HUES48 (cell line): ENCODE results near the gene HTR4.
"Not testable (repeated sequence)": the region's sequence is repeated elsewhere in the genome, so short reads cannot be mapped to it uniquely, and the experiment has no call there.

Source experiments
- H3K27ac ChIP-seq: one replicate; pipeline ENCODE4 v1.7.0; 2013; ENCODE audit warnings: low read depth, low read length, inconsistent platforms
- H3K27me3 ChIP-seq: 2 replicates; pipeline ENCODE4 v1.6.1; 2013; ENCODE audit warnings: mild to moderate bottlenecking, low read length; ENCODE audit not compliant: control insufficient read depth, insufficient read depth
- H3K36me3 ChIP-seq: 2 replicates; pipeline ENCODE4 v1.6.1; 2013; ENCODE audit warnings: low read length; ENCODE audit not compliant: control insufficient read depth, insufficient read depth
- H3K4me1 ChIP-seq: 2 replicates; pipeline ENCODE4 v1.6.1; 2013; ENCODE audit warnings: mild to moderate bottlenecking, low read length; ENCODE audit not compliant: control insufficient read depth, insufficient read depth
- H3K4me3 ChIP-seq: 2 replicates; pipeline ENCODE4 v1.5.1; 2013; ENCODE audit warnings: mild to moderate bottlenecking, low read depth, low read length
- H3K9ac ChIP-seq: 2 replicates; pipeline ENCODE4 v1.6.1; 2013; ENCODE audit warnings: mild to moderate bottlenecking, low read depth, low read length, moderate library complexity
- H3K9me3 ChIP-seq: 2 replicates; pipeline ENCODE4 v1.6.1; 2013; ENCODE audit warnings: low read length; ENCODE audit not compliant: control insufficient read depth, insufficient read depth

The HTR4 gene

DNA sequence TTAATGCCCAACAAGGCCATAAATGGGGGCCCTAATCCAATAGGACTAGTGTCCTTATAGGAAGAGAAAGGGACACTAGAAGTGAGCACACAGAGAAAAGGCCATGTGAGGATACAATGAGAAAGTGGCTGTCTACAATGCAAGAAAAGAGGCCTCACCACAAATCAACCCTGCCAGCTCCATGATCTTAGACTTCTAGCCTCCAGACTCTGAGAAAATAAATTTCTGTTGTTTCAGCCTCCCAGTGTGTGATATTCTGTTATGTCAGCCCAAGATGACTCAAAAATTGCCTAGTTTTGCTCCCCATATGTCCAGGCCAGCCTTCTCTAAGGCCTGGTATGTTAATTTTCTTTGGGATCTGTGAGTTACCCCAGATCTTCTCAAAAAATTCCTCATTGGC, 32.3 kb upstream of the HTR4 start:
- no peaks in the 10 kb centered on the region for H3K36me3 ChIP-seq

DNA sequence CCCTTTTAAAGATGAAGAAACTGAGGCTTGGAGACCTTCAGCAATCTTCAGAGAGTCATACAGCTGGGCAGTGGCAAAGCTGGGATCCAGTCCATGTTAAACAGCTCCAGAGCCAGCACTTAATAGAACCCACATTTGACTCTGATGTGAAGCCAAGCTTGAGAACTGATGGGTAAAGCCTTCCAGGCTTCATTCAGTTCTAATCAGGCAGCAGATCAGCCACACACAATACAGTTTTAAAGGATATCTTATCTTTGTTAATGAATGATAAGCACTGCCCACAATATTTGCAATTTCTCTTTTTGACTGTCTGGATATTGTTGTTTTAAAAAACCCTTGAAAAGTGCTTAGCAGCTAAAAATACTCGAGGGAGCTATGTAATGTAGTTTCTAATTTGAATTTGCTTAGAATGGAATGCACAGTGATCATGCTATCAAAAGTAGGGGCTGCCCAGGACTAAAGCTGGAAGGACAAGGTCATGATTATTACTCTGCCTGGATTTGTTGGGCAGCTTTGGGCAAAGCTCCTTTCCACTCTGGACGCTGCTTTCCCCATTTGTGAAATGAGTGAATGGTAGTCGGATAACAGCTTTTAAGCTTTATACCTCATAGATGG, 31.3 kb upstream of the HTR4 start:
- no peak overlapping the region for H3K27ac ChIP-seq
- no peak overlapping the region for H3K4me3 ChIP-seq
- no peaks in the 10 kb centered on the region for H3K9me3 ChIP-seq
- no peaks in the 10 kb centered on the region for H3K27me3 ChIP-seq
- H3K9ac ChIP-seq = no peak overlapping the region
- H3K4me1 ChIP-seq = no peaks in the 10 kb centered on the region
- no peaks in the 10 kb centered on the region for H3K36me3 ChIP-seq

More for the DNA sequence above, 32.3 kb upstream of the HTR4 start:
- Histone ChIP-seq H3K4me3 (no peak overlapping the region), H3K9ac (no peak overlapping the region), H3K9me3 (no peaks in the 10 kb centered on the region), H3K27me3 (no peaks in the 10 kb centered on the region), H3K4me1 (no peaks in the 10 kb centered on the region), H3K27ac (no peak overlapping the region)

DNA sequence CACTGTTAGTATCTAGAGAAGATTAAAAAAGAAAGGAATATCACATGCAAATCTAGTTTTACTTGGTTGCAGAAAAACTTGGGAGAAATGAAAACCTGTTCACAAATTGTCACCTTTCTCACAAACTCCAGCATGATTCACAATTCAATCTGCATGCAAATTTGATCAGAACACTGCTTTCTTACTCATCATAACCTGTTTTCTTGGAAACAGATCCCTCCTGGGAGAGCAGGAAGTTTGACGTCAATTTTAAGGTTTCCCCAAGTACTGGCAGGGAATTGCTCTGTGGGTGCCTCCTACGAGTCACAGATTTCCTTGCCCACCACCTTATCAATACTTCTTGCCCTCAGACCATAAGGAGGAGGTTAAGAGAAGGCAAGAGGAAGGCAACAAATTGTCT, 30.2 kb upstream of the HTR4 start:
- H3K27me3 ChIP-seq = no peaks in the 10 kb centered on the region
- no peaks in the 10 kb centered on the region for H3K4me1 ChIP-seq
- no peak overlapping the region for H3K27ac ChIP-seq
- no peak overlapping the region for H3K4me3 ChIP-seq
- H3K36me3 ChIP-seq = no peaks in the 10 kb centered on the region
- H3K9me3 ChIP-seq = no peaks in the 10 kb centered on the region
- no peak overlapping the region for H3K9ac ChIP-seq

DNA sequence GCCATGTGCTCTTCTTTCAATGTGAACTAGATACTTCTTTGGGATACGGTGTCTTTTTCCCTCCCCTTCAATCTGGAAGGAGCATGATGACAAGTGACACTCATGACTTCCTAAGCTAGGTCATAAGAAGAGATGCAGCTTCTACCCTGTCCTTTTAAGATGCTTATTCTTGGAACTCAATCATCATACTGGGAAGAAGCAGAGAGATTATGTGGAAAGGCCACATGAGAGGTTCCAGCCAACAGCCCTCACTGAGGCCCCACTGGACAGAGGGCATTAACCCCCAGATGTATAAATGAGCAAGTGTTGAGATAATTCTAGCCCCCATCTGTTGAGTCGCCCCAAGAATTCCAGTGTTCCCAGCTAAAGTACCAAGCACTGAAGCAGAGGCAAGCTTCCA, 29.3 kb upstream of the HTR4 start:
- Histone ChIP-seq H3K9me3 (no peaks in the 10 kb centered on the region), H3K4me1 (no peaks in the 10 kb centered on the region), H3K9ac (no peak overlapping the region), H3K4me3 (no peak overlapping the region), H3K27ac (no peak overlapping the region), H3K36me3 (no peaks in the 10 kb centered on the region), H3K27me3 (no peaks in the 10 kb centered on the region)

DNA sequence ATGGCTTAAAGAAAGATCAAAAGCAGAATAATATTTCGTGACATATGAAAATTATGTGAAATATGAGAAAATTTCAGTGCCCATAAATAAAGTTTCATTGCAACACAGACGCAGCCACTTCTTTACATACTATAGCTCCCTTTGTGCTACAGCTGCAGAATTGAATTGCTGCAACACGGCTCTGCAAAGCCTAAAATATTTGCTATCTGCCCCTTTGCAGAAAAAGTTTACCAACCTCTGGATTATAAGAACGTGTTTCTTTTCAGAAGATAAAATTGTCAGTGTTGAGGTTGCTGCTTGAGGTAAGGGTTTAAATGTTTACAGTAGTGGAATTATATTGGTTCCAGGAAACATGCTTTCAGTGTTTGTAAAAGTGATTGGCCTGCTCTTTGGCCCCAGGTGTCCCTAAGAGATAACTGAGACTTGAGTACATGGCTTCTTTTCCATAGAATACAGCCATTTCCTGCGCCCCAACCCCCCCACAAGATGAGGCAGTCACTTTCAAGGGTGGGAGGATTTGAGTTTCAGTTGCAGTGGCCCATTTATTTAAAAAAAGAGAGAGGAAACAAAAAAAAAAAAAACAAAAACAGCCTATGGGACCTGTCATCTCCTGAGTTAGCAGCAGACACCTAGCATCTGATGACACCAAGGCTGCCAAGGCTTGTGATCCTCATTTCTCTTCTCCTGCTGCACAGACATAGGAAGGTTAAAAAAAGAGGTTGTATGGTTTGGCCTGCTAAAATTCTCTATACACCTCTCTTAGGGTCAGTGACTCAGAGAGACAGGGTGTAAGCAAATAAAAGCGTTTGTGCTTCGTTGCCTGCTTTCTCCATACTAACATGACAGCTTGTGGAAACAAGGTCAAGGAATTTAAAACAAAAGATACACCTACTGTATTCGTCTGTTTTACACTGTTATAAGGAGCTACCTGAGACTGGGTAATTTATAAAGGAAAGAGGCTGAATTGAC, 28.0 kb upstream of the HTR4 start:
- Histone ChIP-seq H3K27ac (no peak overlapping the region), H3K9me3 (no peaks in the 10 kb centered on the region), H3K36me3 (no peaks in the 10 kb centered on the region), H3K27me3 (no peaks in the 10 kb centered on the region), H3K9ac (no peak overlapping the region), H3K4me3 (no peak overlapping the region), H3K4me1 (no peaks in the 10 kb centered on the region)

DNA sequence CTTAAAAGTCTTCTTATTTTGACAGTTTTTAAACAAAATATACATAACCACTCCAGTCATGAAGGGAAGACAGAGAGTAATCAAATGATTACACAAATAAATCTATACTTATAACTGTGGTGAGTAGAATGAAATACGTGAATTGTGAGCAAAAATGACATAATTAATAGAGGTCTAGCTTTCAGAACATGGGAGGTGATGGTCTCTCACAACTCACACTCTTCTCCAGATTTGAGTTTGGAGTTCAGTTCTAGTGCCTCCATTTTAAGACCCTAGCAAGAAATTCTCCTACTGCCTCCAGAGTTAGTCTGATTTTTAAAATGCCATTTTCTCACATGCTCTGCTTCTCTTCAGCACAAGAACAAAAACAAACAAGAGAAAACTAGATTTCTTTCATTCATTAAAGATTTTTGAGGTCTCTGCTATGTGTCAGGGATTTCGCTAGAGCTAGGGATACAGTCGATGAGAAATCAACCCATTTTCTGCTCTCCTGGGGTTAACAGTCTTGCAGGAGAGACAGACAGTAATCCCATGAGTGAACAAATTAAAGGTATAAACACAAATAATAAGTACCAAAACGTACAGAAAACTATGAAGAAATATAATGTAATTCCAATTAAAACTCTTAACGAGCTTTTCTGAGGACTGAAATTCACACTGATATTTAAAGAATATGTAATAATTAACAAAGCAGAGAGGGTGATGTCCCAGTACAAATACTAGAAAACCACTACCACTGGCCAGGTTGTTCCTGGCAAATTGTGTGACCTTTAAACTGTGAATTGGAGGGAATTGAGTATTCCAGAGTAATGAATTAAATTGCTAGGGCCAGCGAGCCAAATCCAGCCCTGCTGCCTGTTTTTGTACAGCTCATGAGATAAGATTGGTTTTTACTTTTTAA, 27.1 kb upstream of the HTR4 start:
- no peaks in the 10 kb centered on the region for H3K9me3 ChIP-seq
- H3K27me3 ChIP-seq = no peaks in the 10 kb centered on the region
- H3K9ac ChIP-seq = no peak overlapping the region
- H3K36me3 ChIP-seq = no peaks in the 10 kb centered on the region
- no peaks in the 10 kb centered on the region for H3K4me1 ChIP-seq
- H3K27ac ChIP-seq = no peak overlapping the region
- H3K4me3 ChIP-seq = no peak overlapping the region

DNA sequence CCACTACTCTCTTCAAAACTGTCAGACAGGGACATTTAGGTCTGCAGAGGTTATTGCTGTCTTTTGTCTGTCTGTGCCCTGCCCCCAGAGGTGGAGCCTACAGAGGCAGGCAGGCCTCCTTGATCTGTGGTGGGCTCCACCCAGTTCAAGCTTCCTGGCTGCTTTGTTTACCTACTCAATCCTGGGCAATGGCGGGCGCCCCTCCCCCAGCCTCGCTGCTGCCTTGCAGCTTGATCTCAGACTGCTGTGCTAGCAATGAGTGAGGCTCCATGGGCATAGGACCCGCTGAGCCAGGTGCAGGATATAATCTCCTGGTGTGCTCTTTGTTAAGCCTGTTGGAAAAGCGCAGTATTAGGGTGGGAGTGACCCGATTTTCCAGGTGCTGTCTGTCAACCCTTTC, 19.4 kb upstream of the HTR4 start:
- not testable (repeated sequence) for H3K9me3 ChIP-seq, H3K4me3 ChIP-seq, H3K4me1 ChIP-seq, H3K27ac ChIP-seq, H3K36me3 ChIP-seq, H3K27me3 ChIP-seq, H3K9ac ChIP-seq

DNA sequence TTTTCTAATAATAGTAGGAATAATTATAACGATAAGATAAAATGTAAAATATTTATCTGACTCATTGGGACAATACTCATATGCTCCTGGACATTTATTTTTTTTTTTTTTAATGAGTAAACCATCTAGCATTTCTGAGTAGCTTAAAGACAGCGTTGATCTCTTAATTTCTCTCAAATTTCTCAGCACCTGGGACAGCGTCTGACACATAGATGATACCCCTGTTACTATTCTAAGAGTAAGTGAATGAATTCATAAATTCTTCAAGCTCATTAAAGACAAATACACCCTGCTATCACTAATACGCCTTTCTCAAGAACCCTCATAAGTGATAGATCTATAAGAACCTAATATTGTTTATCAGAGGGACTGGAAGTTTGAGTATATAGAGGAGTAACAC, 12.0 kb upstream of the HTR4 start:
- H3K4me3 ChIP-seq = no peak overlapping the region
- no peak overlapping the region for H3K27ac ChIP-seq
- H3K4me1 ChIP-seq = no peaks in the 10 kb centered on the region
- H3K36me3 ChIP-seq = no peaks in the 10 kb centered on the region
- H3K9me3 ChIP-seq = no peaks in the 10 kb centered on the region
- H3K9ac ChIP-seq = no peak overlapping the region
- H3K27me3 ChIP-seq = no peaks in the 10 kb centered on the region

DNA sequence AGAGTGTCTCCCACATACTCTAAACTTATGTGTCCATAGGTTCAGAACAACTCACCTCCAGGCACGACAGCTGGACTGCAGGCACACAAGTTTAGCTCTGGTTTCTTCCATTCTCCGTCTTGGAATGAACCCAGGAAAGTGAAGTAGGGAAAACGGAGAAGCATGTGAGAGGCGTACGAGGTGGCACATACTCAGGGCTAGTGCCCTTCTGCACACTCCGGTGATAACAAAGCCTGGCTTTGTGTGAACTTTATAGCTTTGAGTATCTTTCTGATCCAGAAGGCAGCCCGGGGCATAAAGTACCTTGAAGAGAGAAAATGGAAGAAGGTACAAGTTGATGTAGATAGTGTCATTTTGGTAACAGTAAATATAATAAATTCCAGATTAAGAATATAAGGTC, 11.1 kb upstream of the HTR4 start:
- Histone ChIP-seq H3K4me3 (no peak overlapping the region), H3K9ac (no peak overlapping the region), H3K36me3 (no peaks in the 10 kb centered on the region), H3K27ac (no peak overlapping the region), H3K9me3 (no peaks in the 10 kb centered on the region), H3K27me3 (no peaks in the 10 kb centered on the region), H3K4me1 (no peaks in the 10 kb centered on the region)

DNA sequence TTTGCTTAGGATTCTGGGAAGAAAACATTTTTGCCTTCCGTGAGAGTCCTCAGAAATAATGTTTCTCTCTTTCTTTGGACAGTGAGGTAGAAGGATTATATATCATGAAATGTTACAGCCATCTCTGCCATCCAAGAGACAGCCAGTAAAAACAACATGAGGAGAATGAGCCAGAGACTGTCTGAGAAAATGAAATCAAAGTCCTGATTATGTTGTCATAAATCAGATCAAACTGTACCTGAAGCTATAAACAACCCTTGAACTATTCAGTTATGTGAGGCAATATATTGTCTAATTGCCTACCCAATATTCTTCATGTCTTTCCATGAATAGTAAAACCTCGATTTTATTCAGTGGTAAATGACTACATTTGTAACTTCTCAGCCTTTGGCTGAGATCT, 9.2 kb upstream of the HTR4 start:
- no peaks in the 10 kb centered on the region for H3K9me3 ChIP-seq
- H3K36me3 ChIP-seq = no peaks in the 10 kb centered on the region
- H3K27ac ChIP-seq = no peak overlapping the region
- no peak overlapping the region for H3K9ac ChIP-seq
- H3K4me3 ChIP-seq = no peak overlapping the region
- no peaks in the 10 kb centered on the region for H3K27me3 ChIP-seq
- H3K4me1 ChIP-seq = no peaks in the 10 kb centered on the region

DNA sequence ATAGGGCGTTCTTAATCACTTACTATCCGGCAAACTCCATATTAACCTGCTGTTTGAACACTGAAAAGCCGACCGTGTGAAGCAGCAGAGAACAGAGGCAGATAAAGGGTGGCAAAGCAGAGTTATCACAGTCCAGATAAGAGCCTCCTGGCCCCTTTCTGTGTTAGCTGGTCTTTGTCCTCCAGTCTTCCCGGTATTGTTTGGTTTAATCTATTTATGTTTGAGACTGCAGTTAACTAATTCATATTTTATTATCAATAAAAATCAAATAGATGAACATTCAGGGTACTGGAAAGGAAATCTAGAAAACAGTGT, 6.0 kb upstream of the HTR4 start:
- Histone ChIP-seq H3K27me3 (peaks cover 12% of the 10 kb centered on the region), H3K4me3 (no peak overlapping the region), H3K27ac (no peak overlapping the region), H3K36me3 (no peaks in the 10 kb centered on the region), H3K9ac (no peak overlapping the region), H3K9me3 (no peaks in the 10 kb centered on the region), H3K4me1 (no peaks in the 10 kb centered on the region)
